HepG2 (cell line): ENCODE results near the gene RNASE1. TPM values are rescaled to one million over a fixed set of nuclear protein-coding genes. Genes with fewer than 3 reads are reported as not detected.

Source experiments
- ATAC-seq: fragments of 200-7000 bp; cut with Tn5 transposase; 3 replicates; pipeline ENCODE4 v1.9.1; 2020; ENCODE audit warnings: mild to moderate bottlenecking, moderate library complexity
- BruUV-seq: library from RNA; stranded (reverse); fragments of 400-500 nt; replicated peaks from 2 replicates; lab custom pipeline; 2021; lab: Mats Ljungman, UMichigan
- CTCF ChIA-PET: fragments of 300-600 bp; formaldehyde crosslinking; extraction: SDS; loops from one replicate; lab custom pipeline; 2021; ENCODE audit warnings: low total read pairs, inconsistent platforms, low intra/inter-chr PET ratio; lab: Yijun Ruan, JAX
- POLR2A ChIA-PET: fragments of 350-600 bp; sonication (Branson Sonifier 250); formaldehyde crosslinking; loops from one replicate; lab custom pipeline; 2020; ENCODE audit warnings: antibody characterized with exemption, inconsistent platforms; lab: Yijun Ruan, JAX
- DNase-seq: peaks from one replicate; pipeline ENCODE4 v3.0.0-alpha.2; 2015; ENCODE audit warnings: low spot score
- FAIRE-seq: peaks from 3 replicates; lab custom pipeline; 2011; peaks lifted over from hg19 to GRCh38; lab: Jason Lieb, UNC
- H2AFZ ChIP-seq: one replicate; pipeline ENCODE4 v1.6.1; 2011; ENCODE audit warnings: low read length, inconsistent platforms
- H3K27ac ChIP-seq: fragments of 300-600 bp; 3 replicates; pipeline ENCODE4 v1.8.0; 2011; ENCODE audit warnings: mixed run types, mild to moderate bottlenecking, mixed read lengths, low read length, inconsistent platforms; ENCODE audit not compliant: insufficient read depth; ENCODE audit errors: extremely low read length
- H3K27me3 ChIP-seq, 2 experiments: fragments of 200-600 bp in 1 of 2; 2 replicates in 1 of 2; 3 replicates in 1 of 2; pipeline versions ENCODE4 v1.6.0 to v1.8.0; 2011; ENCODE audit warnings: low read length in 2 of 2, mild to moderate bottlenecking in 2 of 2, moderate library complexity in 2 of 2, inconsistent platforms in 1 of 2; ENCODE audit not compliant: insufficient read depth in 2 of 2, control insufficient read depth in 1 of 2
- H3K36me3 ChIP-seq, 2 experiments: fragments of 200-600 bp in 1 of 2; replicated peaks in 1 of 2; 2 replicates in 1 of 2; 3 replicates in 1 of 2; pipeline versions ENCODE4 v1.5.1 to v1.8.0; 2011; ENCODE audit warnings: low read length in 2 of 2, inconsistent platforms in 1 of 2; ENCODE audit not compliant: insufficient read depth in 2 of 2, control insufficient read depth in 1 of 2
- H3K4me1 ChIP-seq: 2 replicates; pipeline ENCODE4 v1.5.1; 2012; ENCODE audit warnings: low read length, inconsistent platforms; ENCODE audit not compliant: insufficient read depth
- H3K4me2 ChIP-seq: 2 replicates; pipeline ENCODE4 v1.6.0; 2011; ENCODE audit warnings: low read depth, low read length, inconsistent platforms
- H3K4me3 ChIP-seq, 3 experiments: fragments of 200-600 bp in 1 of 3; sonication (generic), shearing (Covaris generic) in 1 of 3; replicated peaks in 1 of 3; 2 replicates each; pipeline ENCODE4 v1.5.1; 2011 to 2016; ENCODE audit warnings: low read length in 3 of 3, inconsistent platforms in 2 of 3, low read depth in 2 of 3, mild to moderate bottlenecking in 2 of 3, control low read depth in 1 of 3, mixed read lengths in 1 of 3; ENCODE audit not compliant: insufficient read depth in 1 of 3
- H3K79me2 ChIP-seq: one replicate; pipeline ENCODE4 v1.6.1; 2011; ENCODE audit warnings: low read length, inconsistent platforms; ENCODE audit not compliant: insufficient read depth
- H3K9ac ChIP-seq: 2 replicates; pipeline ENCODE4 v1.6.0; 2011; ENCODE audit warnings: mild to moderate bottlenecking, low read depth, low read length, inconsistent platforms; ENCODE audit not compliant: insufficient read depth
- H3K9me3 ChIP-seq: 2 replicates; pipeline ENCODE4 v1.5.1; 2012; ENCODE audit warnings: mild to moderate bottlenecking, low read length
- H4K20me1 ChIP-seq: 2 replicates; pipeline ENCODE4 v1.6.0; 2011; ENCODE audit warnings: inconsistent platforms, mild to moderate bottlenecking, low read length, moderate library complexity; ENCODE audit not compliant: insufficient read depth
- GABPB1 ChIP-seq: IDR thresholded peaks from 2 replicates; pipeline ENCODE4 v1.6.1; 2016; ENCODE audit warnings: mild to moderate bottlenecking, missing genetic modification reagents, moderate library complexity, missing compliant biosample characterization
- ZMAT3 ChIP-seq: sonication (generic); formaldehyde crosslinking; conservative IDR thresholded peaks from 2 replicates; pipeline ENCODE4 v1.7.0; 2021; ENCODE audit warnings: missing genetic modification reagents
- WGBS: methylation state at CpG from one replicate; pipeline ENCODE4 v1.1.6; 2017; ENCODE audit warnings: low lambda C conversion rate; 5-methylcytosine and 5-hydroxymethylcytosine counted together
- in situ Hi-C: cut with HindIII; loops from 2 replicates; pipeline ENCODE4 v1.10.0; 2017; ENCODE audit warnings: low pct_unique_long_range_greater_than_20kb; ENCODE audit not compliant: extremely low pct_ligation_motif_present
- intact Hi-C: fragments of 100-400 bp; cut with micrococcal nuclease; formaldehyde crosslinking; loops from one replicate; pipeline ENCODE4 v1.10.0; 2022; ENCODE audit not compliant: unreplicated experiment
- polyA plus RNA-seq, 8 experiments: library from polyadenylated mRNA; depleted of rRNA in 3 of 8; stranded (reverse) in 7 of 8; unstranded in 1 of 8; fragments of >200 nt; fragmentation: Illumina TruSeq in 4 of 8; extraction: Trizol in 4 of 8; gene quantifications; 2 replicates each; pipeline versions ENCODE4 v1.2.1 to v1.2.3, GENCODE V29; 2011 to 2016; ENCODE audit warnings: low read depth in 4 of 8, missing spikeins in 1 of 8, mixed read lengths in 1 of 8; ENCODE audit not compliant: insufficient read depth in 1 of 8
- total RNA-seq, 5 experiments: library from RNA; depleted of rRNA; stranded (reverse); fragments of >200 nt; fragmentation: Illumina TruSeq; extraction: Trizol; gene quantifications; 2 replicates each; pipeline ENCODE4 v1.2.3, GENCODE V29; 2016; ENCODE audit warnings: low read depth in 1 of 5
- TF ChIP-seq, protein P1 (sequence below): sonication (generic); formaldehyde crosslinking; IDR thresholded peaks from 2 replicates; pipeline ENCODE4 v1.5.0; 2020; ENCODE audit warnings: mild to moderate bottlenecking, missing genetic modification reagents, moderate library complexity

Gene RNASE1
- total and polyA plus RNA-seq, 2 of the 13 experiments (the other 11 are each of a cell fraction or from before 2014, with no cell fraction given), result not detected

DNA sequence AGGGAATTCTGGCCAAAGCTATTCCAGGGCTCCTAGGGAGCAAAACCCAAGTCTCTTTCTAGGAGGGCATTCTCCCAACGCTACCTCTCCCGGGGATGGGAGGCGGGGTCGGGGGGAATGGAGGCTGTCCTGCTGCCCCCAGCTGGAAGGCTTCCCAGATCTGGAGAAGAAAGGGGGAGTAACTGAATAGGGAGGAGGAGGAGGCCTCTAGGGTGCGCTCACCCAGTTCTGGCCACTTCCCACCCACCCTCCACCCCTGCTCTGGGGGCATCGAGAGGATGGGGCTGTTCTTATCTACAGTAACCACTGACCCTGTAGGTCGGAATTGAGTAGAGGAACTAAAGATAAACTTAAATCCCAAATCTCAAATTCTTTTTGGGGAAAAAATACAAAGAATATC is 579 bp upstream of the RNASE1 start:
- no peaks in the 10 kb centered on the region for H3K9me3 ChIP-seq
- H3K79me2 ChIP-seq, result no peaks in the 10 kb centered on the region
- TF ChIP-seq, protein P1, sequence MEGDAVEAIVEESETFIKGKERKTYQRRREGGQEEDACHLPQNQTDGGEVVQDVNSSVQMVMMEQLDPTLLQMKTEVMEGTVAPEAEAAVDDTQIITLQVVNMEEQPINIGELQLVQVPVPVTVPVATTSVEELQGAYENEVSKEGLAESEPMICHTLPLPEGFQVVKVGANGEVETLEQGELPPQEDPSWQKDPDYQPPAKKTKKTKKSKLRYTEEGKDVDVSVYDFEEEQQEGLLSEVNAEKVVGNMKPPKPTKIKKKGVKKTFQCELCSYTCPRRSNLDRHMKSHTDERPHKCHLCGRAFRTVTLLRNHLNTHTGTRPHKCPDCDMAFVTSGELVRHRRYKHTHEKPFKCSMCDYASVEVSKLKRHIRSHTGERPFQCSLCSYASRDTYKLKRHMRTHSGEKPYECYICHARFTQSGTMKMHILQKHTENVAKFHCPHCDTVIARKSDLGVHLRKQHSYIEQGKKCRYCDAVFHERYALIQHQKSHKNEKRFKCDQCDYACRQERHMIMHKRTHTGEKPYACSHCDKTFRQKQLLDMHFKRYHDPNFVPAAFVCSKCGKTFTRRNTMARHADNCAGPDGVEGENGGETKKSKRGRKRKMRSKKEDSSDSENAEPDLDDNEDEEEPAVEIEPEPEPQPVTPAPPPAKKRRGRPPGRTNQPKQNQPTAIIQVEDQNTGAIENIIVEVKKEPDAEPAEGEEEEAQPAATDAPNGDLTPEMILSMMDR (CRISPR knock-in tag), result peak; percentile 9; the same call in 1 of the 2 replicates
- TF ChIP-seq ZMAT3, result no peak
- FAIRE-seq, result no peak
- peaks cover 36% of the 10 kb centered on the region for H3K4me1 ChIP-seq
- WGBS, result 42% methylated on average over 7 of the region's 7 CpGs
- H3K9ac ChIP-seq, result no peak overlapping the region
- H3K4me3 ChIP-seq, result no peak overlapping the region
- no peak overlapping the region for H3K27ac ChIP-seq
- H4K20me1 ChIP-seq, result no peaks in the 10 kb centered on the region
- CTCF ChIA-PET, result no interaction called here
- intact Hi-C loops (no loop called here), in situ Hi-C loops (no loop called here)
- DNase-seq, result no peak
- BruUV-seq, result no TSS peak
- H3K4me2 ChIP-seq, result no peak overlapping the region
- POLR2A ChIA-PET, result no interaction called here
- H3K27me3 ChIP-seq, result peaks cover 2 to 9% of the 10 kb centered on the region in 2 experiments; a peak in 3 of 5 replicates
- ATAC-seq, result no peak
- H3K36me3 ChIP-seq, result no peaks in the 10 kb centered on the region
- no peak overlapping the region for H2AFZ ChIP-seq

DNA sequence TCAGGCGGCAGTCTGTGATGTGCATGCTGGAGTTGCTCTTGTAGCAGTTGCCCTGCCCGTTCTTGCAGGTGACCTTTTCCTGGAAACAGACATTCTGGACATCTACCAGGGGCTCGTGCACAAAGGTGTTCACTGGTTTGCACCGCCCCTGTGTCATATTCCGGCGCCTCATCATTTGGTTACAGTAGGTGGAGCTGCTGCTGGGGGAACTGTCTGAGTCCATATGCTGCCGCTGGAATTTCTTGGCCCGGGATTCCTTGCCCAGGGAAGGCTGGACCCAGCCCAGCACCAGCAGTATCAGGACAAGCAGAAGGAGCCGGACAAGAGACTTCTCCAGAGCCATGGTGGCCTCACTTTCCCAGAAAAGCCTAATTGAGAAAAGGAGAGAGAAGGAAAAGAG is 918 bp downstream of the RNASE1 start:
- no peak for DNase-seq
- Histone ChIP-seq H3K9me3 (no peaks in the 10 kb centered on the region), H4K20me1 (no peaks in the 10 kb centered on the region), H3K4me1 (peaks cover 25% of the 10 kb centered on the region), H3K27me3 (peaks cover 2 to 9% of the 10 kb centered on the region in 2 experiments; a peak in 3 of 5 replicates), H3K79me2 (no peaks in the 10 kb centered on the region), H3K9ac (no peak overlapping the region), H3K27ac (no peak overlapping the region), H3K4me3 (no peak overlapping the region), H3K4me2 (no peak overlapping the region), H2AFZ (no peak overlapping the region), H3K36me3 (no peaks in the 10 kb centered on the region)
- no TSS peak for BruUV-seq
- in situ Hi-C loops (no loop called here), intact Hi-C loops (no loop called here)
- no peak for FAIRE-seq
- TF ChIP-seq GABPB1 (CRISPR knock-in tag), result no peak
- POLR2A ChIA-PET, result no interaction called here
- 43% methylated on average over 1 of the region's 9 CpGs for WGBS
- ATAC-seq, result peak; percentile 67
- CTCF ChIA-PET, result no interaction called here
